Measurements from ENCODE around the gene PPP1R14C.
A peak's percentile ranks its signal among the peaks of the same experiment; 100 is the strongest.

PPP1R14C gene

DNA sequence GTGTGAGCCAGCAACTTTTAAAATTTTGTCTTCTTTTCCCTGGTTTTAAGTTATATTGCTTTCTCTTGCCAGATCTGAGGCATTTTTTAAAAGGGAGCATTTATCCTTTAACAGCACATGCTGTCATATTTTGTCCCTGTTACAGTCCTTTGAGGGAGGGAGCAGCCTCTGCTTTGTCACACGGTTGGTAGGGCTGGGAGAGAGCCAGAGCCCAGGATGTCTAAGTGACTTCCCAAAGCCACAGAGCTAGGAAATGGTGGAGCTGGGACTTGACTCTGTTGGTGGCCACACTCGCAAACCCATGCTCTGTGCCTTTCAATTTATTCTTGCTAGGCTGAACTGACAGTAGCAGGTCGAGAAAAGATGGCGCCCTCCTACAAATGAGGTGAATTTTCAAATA is 145.6 kb downstream of the PPP1R14C start:
- Histone ChIP-seq H4K8ac (ENCODE audit: low read depth, low read length) (no peak overlapping the region), H3K27me3 (ENCODE audit: insufficient read depth, low read length) (no peaks in the 10 kb centered on the region), H3K4me1 (ENCODE audit: control insufficient read depth in 1 of 2, insufficient read depth in 2 of 2, low read length in 2 of 2) (no peaks in the 10 kb centered on the region), H3K4me2 (ENCODE audit: low read length) (no peak overlapping the region), H2BK120ac (ENCODE audit: insufficient read depth, low read length, poor library complexity) (no peak overlapping the region), H3K4ac (ENCODE audit: low read depth, low read length) (no peak overlapping the region), H3K9ac (ENCODE audit: low read length) (no peak overlapping the region), H3K9me3 (ENCODE audit: insufficient read depth, low read depth, low read length) (peaks cover 2% of the 10 kb centered on the region), H4K12ac (ENCODE audit: low read depth, low read length) (no peak overlapping the region), H3K14ac (ENCODE audit: low read length) (no peak overlapping the region), H2BK12ac (ENCODE audit: low read length) (no peak overlapping the region), H3K23ac (ENCODE audit: low read length) (no peak overlapping the region), H3K4me3 (ENCODE audit: low read depth, low read length) (no peak overlapping the region), H3K18ac (ENCODE audit: low read length) (no peak overlapping the region), H2BK5ac (ENCODE audit: low read depth, low read length, poor library complexity) (no peak overlapping the region), H3K79me1 (ENCODE audit: low read length) (no peaks in the 10 kb centered on the region), H3K27ac (ENCODE audit: low read depth, low read length) (no peak overlapping the region), H3K79me2 (ENCODE audit: control insufficient read depth, insufficient read depth, low read length, poor library complexity) (no peaks in the 10 kb centered on the region), H3K36me3 (ENCODE audit: control insufficient read depth in 1 of 2, insufficient read depth in 2 of 2, low read length in 2 of 2) (no peaks in the 10 kb centered on the region), H4K91ac (ENCODE audit: low read depth, low read length) (no peak overlapping the region), H2AFZ (ENCODE audit: insufficient read depth, low read length, poor library complexity) (no peak overlapping the region), H2AK5ac (ENCODE audit: low read length) (no peak overlapping the region)
- no peak for DNase-seq
- no CpG with 5 or more reads among the region's 4 CpGs for WGBS (ENCODE audit: extremely low coverage, insufficient coverage, insufficient read length)

DNA sequence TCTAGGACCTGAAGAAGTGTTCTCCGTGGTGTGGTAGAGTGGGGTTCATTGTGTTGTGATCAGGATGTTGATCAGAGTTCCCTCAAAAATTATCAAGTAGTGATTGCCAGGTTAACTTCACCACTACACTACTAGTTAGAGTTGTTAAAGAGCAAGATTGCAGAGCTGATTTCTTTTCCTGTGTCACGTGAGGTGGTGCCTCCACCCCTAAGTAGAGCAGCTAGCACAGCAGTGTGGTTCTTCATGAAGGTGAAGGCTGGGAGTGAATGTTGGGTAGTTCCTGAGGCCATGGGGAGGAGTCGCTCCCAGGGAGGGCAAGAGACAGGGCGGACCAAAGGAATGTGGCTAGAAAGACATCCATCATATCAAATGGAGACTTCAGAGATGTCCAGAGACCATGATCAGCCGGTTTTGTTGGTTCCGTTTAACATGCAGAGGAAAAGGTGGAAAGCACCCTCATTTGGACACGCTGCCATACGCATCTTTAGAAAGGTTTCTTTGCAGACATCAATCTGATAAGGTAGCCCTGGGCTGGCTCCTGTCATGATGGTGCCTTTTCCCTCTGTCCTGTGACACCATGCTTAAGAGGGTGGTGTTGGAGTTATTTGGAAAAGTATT is 146.7 kb downstream of the PPP1R14C start:
- H3K4me3 ChIP-seq (ENCODE audit: low read depth, low read length), result no peak overlapping the region
- WGBS (ENCODE audit: extremely low coverage, insufficient coverage, insufficient read length), result no CpG with 5 or more reads among the region's 8 CpGs
- H3K14ac ChIP-seq (ENCODE audit: low read length), result no peak overlapping the region
- H2BK12ac ChIP-seq (ENCODE audit: low read length), result no peak overlapping the region
- no peak overlapping the region for H2AK5ac ChIP-seq (ENCODE audit: low read length)
- no peak overlapping the region for H3K18ac ChIP-seq (ENCODE audit: low read length)
- peaks cover 2% of the 10 kb centered on the region for H3K9me3 ChIP-seq (ENCODE audit: insufficient read depth, low read depth, low read length)
- H4K91ac ChIP-seq (ENCODE audit: low read depth, low read length), result no peak overlapping the region
- no peaks in the 10 kb centered on the region for H3K4me1 ChIP-seq (ENCODE audit: control insufficient read depth in 1 of 2, insufficient read depth in 2 of 2, low read length in 2 of 2)
- H4K8ac ChIP-seq (ENCODE audit: low read depth, low read length), result no peak overlapping the region
- DNase-seq, result no peak
- H2AFZ ChIP-seq (ENCODE audit: insufficient read depth, low read length, poor library complexity), result no peak overlapping the region
- H2BK120ac ChIP-seq (ENCODE audit: insufficient read depth, low read length, poor library complexity), result no peak overlapping the region
- no peak overlapping the region for H3K27ac ChIP-seq (ENCODE audit: low read depth, low read length)
- H4K12ac ChIP-seq (ENCODE audit: low read depth, low read length), result no peak overlapping the region
- no peak overlapping the region for H3K4me2 ChIP-seq (ENCODE audit: low read length)
- H2BK5ac ChIP-seq (ENCODE audit: low read depth, low read length, poor library complexity), result no peak overlapping the region
- no peak overlapping the region for H3K4ac ChIP-seq (ENCODE audit: low read depth, low read length)
- H3K79me1 ChIP-seq (ENCODE audit: low read length), result no peaks in the 10 kb centered on the region
- no peak overlapping the region for H3K23ac ChIP-seq (ENCODE audit: low read length)
- H3K79me2 ChIP-seq (ENCODE audit: control insufficient read depth, insufficient read depth, low read length, poor library complexity), result no peaks in the 10 kb centered on the region
- no peaks in the 10 kb centered on the region for H3K36me3 ChIP-seq (ENCODE audit: control insufficient read depth in 1 of 2, insufficient read depth in 2 of 2, low read length in 2 of 2)
- H3K27me3 ChIP-seq (ENCODE audit: insufficient read depth, low read length), result no peaks in the 10 kb centered on the region
- no peak overlapping the region for H3K9ac ChIP-seq (ENCODE audit: low read length)

DNA sequence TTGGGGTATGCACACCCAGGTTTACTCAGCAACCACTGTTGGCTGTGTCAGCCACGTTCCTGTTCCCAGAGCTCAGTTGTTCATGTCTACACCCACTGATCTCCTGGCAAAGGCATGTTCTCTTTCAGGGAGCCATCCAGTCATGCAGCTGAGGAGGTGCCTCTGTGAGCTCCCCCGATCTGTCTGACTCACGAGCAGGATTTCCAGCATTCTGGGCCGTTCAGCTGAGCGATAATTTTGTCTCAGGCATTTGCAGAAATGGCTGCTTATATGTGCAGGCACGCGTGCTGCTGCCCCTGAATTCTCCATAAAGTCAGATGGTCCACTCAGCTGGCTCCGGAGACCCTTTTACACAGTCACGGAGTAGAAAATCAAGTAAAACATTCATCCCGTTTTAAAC is 147.6 kb downstream of the PPP1R14C start:
- Histone ChIP-seq H2BK12ac (ENCODE audit: low read length) (no peak overlapping the region), H3K27ac (ENCODE audit: low read depth, low read length) (no peak overlapping the region), H3K36me3 (ENCODE audit: control insufficient read depth in 1 of 2, insufficient read depth in 2 of 2, low read length in 2 of 2) (no peaks in the 10 kb centered on the region), H3K27me3 (ENCODE audit: insufficient read depth, low read length) (no peaks in the 10 kb centered on the region), H2AFZ (ENCODE audit: insufficient read depth, low read length, poor library complexity) (no peak overlapping the region), H3K79me1 (ENCODE audit: low read length) (no peaks in the 10 kb centered on the region), H2BK5ac (ENCODE audit: low read depth, low read length, poor library complexity) (no peak overlapping the region), H4K8ac (ENCODE audit: low read depth, low read length) (no peak overlapping the region), H3K4me1 (ENCODE audit: control insufficient read depth in 1 of 2, insufficient read depth in 2 of 2, low read length in 2 of 2) (no peaks in the 10 kb centered on the region), H2BK120ac (ENCODE audit: insufficient read depth, low read length, poor library complexity) (no peak overlapping the region), H2AK5ac (ENCODE audit: low read length) (no peak overlapping the region), H3K9me3 (ENCODE audit: insufficient read depth, low read depth, low read length) (peaks cover 2% of the 10 kb centered on the region), H3K4ac (ENCODE audit: low read depth, low read length) (no peak overlapping the region), H3K4me3 (ENCODE audit: low read depth, low read length) (no peak overlapping the region), H4K91ac (ENCODE audit: low read depth, low read length) (no peak overlapping the region), H3K18ac (ENCODE audit: low read length) (no peak overlapping the region), H3K9ac (ENCODE audit: low read length) (no peak overlapping the region), H3K23ac (ENCODE audit: low read length) (no peak overlapping the region), H3K14ac (ENCODE audit: low read length) (no peak overlapping the region), H4K12ac (ENCODE audit: low read depth, low read length) (no peak overlapping the region), H3K79me2 (ENCODE audit: control insufficient read depth, insufficient read depth, low read length, poor library complexity) (no peaks in the 10 kb centered on the region), H3K4me2 (ENCODE audit: low read length) (no peak overlapping the region)
- no peak for DNase-seq
- WGBS (ENCODE audit: extremely low coverage, insufficient coverage, insufficient read length), result no CpG with 5 or more reads among the region's 10 CpGs

DNA sequence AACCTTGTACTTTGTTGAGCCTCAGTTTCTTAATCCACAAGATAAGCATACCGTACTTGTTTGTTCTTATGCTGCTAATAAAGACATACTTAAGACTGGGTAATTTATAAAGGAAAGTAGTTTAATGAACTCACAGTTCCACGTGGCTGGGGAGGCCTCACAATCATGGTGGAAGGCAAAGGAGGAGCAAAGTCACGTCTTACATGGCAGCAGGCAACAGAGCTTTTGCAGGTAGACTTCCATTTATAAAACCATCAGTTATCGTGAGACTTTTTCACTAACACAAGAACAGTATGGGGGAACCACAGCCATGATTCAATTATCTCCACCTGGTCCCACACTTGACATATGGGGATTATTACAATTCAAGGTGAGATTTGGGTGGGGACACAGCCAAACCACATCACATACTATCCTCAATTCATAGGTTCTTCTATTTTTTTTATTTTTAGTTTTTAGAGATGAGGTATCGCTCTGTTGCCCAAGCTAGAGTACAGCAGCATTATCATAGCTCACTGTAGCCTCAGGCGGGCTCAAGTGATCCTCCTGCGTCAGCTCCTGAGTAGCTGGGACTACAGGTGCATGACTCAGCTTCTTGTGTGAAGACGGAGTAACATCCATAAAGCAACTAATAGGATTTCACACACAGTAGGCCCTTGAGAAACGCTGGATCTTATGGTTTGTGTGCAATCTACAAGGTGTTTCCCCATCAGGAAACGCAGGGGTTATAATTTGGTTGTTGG is 149.3 kb downstream of the PPP1R14C start:
- H3K4ac ChIP-seq (ENCODE audit: low read depth, low read length), result no peak overlapping the region
- H2BK12ac ChIP-seq (ENCODE audit: low read length), result no peak overlapping the region
- no peak overlapping the region for H2BK120ac ChIP-seq (ENCODE audit: insufficient read depth, low read length, poor library complexity)
- no peak overlapping the region for H3K9ac ChIP-seq (ENCODE audit: low read length)
- H3K4me2 ChIP-seq (ENCODE audit: low read length), result no peak overlapping the region
- H3K4me1 ChIP-seq (ENCODE audit: control insufficient read depth in 1 of 2, insufficient read depth in 2 of 2, low read length in 2 of 2), result no peaks in the 10 kb centered on the region
- WGBS (ENCODE audit: extremely low coverage, insufficient coverage, insufficient read length), result no CpG with 5 or more reads among the region's 10 CpGs
- H4K12ac ChIP-seq (ENCODE audit: low read depth, low read length), result no peak overlapping the region
- no peak overlapping the region for H4K8ac ChIP-seq (ENCODE audit: low read depth, low read length)
- H3K9me3 ChIP-seq (ENCODE audit: insufficient read depth, low read depth, low read length), result peaks cover 8% of the 10 kb centered on the region
- no peaks in the 10 kb centered on the region for H3K36me3 ChIP-seq (ENCODE audit: control insufficient read depth in 1 of 2, insufficient read depth in 2 of 2, low read length in 2 of 2)
- no peak overlapping the region for H4K91ac ChIP-seq (ENCODE audit: low read depth, low read length)
- no peak overlapping the region for H3K4me3 ChIP-seq (ENCODE audit: low read depth, low read length)
- peak; percentile 75 to 81 for DNase-seq
- no peak overlapping the region for H3K14ac ChIP-seq (ENCODE audit: low read length)
- no peak overlapping the region for H2AFZ ChIP-seq (ENCODE audit: insufficient read depth, low read length, poor library complexity)
- no peaks in the 10 kb centered on the region for H3K27me3 ChIP-seq (ENCODE audit: insufficient read depth, low read length)
- no peaks in the 10 kb centered on the region for H3K79me2 ChIP-seq (ENCODE audit: control insufficient read depth, insufficient read depth, low read length, poor library complexity)
- H3K79me1 ChIP-seq (ENCODE audit: low read length), result no peaks in the 10 kb centered on the region
- no peak overlapping the region for H2AK5ac ChIP-seq (ENCODE audit: low read length)
- H3K23ac ChIP-seq (ENCODE audit: low read length), result no peak overlapping the region
- H3K18ac ChIP-seq (ENCODE audit: low read length), result no peak overlapping the region
- H3K27ac ChIP-seq (ENCODE audit: low read depth, low read length), result no peak overlapping the region
- no peak overlapping the region for H2BK5ac ChIP-seq (ENCODE audit: low read depth, low read length, poor library complexity)
